ENCODE measurements around the gene SDHAF4. TPM values are rescaled to one million over a fixed set of nuclear protein-coding genes. Genes with fewer than 3 reads are reported as not detected.

The SDHAF4 gene
- total RNA-seq, 4 donors from 2014 or later = 2.0 to 8.6 (median 4.2) TPM

DNA sequence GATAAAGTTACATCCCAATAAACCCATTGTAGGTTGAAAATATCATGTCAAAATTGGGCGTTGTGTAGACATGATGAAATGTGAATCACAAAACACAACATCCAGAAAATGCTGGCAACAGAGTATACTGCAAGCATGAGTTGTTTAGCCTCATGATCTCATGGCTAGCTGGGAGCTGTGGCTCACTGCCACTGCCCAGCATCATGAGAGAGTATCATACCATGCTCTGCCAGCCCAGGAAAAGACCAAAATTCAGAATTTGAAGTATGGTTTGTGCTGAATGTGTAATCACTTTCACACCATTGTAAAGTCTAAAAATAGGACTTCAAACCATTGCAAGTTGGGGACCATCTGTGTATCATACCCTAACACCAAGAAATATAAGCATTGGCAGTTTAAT, 55.7 kb downstream of the SDHAF4 start:
- Histone ChIP-seq H3K4me1 (no peaks in the 10 kb centered on the region), H3K9me3 (no peaks in the 10 kb centered on the region), H3K4me3 (no peak overlapping the region), H3K27ac (no peak overlapping the region), H3K36me3 (no peaks in the 10 kb centered on the region), H3K27me3 (no peaks in the 10 kb centered on the region)
- no peak for TF ChIP-seq POLR2A (IDR thresholded peaks at IDR 0.05)
- TF ChIP-seq CTCF (IDR thresholded peaks at IDR 0.05) = no peak
- DNase-seq = no peak
- intact Hi-C loops (cut with DNase I) = no loop called here
- WGBS, 2 donors = 48 to 54% methylated on average over 1 of the region's 1 CpG

DNA sequence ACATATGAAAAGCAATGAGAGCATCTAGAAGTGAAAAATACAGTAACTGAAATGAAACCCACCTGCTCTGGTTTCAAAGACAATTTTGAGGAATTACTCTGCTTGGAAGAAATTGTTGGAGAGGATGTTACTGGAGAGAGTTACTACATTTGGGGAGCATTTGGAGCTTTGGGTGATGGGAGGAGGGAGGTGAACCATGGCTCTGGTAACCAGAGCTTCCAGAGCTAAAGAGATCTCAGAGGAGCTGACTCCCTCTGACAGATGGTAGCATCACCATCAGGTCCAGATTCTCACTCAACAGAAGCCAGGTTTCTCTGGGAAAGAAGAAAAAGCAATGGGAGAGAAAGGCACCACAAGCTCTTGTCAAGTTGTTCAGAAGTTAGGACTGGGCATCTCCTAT, 58.7 kb downstream of the SDHAF4 start:
- H3K9me3 ChIP-seq = no peaks in the 10 kb centered on the region
- no peak for DNase-seq

GRCh38 chr6:70627500-70628254, 60.9 kb downstream of the SDHAF4 start:
- intact Hi-C loops (cut with DNase I) = no loop called here
- H3K36me3 ChIP-seq = no peaks in the 10 kb centered on the region
- no peaks in the 10 kb centered on the region for H3K4me1 ChIP-seq
- DNase-seq = no peak
- no peaks in the 10 kb centered on the region for H3K9me3 ChIP-seq
- no peaks in the 10 kb centered on the region for H3K27me3 ChIP-seq
- no peak for TF ChIP-seq CTCF (IDR thresholded peaks at IDR 0.05)
- no peak for TF ChIP-seq POLR2A (IDR thresholded peaks at IDR 0.05)
- no peak overlapping the region for H3K4me3 ChIP-seq
- no peak overlapping the region for H3K27ac ChIP-seq
- WGBS, 2 donors = 96% methylated on average over 15 to 18 of the region's 36 CpGs

More for the DNA sequence above, 58.7 kb downstream of the SDHAF4 start:
- H3K27me3 ChIP-seq = no peaks in the 10 kb centered on the region
- no peak overlapping the region for H3K4me3 ChIP-seq
- no peaks in the 10 kb centered on the region for H3K4me1 ChIP-seq
- H3K27ac ChIP-seq = no peak overlapping the region
- no peaks in the 10 kb centered on the region for H3K36me3 ChIP-seq
- no peak for TF ChIP-seq POLR2A (IDR thresholded peaks at IDR 0.05)
- TF ChIP-seq CTCF (IDR thresholded peaks at IDR 0.05) = no peak
- intact Hi-C loops (cut with DNase I) = no loop called here

DNA sequence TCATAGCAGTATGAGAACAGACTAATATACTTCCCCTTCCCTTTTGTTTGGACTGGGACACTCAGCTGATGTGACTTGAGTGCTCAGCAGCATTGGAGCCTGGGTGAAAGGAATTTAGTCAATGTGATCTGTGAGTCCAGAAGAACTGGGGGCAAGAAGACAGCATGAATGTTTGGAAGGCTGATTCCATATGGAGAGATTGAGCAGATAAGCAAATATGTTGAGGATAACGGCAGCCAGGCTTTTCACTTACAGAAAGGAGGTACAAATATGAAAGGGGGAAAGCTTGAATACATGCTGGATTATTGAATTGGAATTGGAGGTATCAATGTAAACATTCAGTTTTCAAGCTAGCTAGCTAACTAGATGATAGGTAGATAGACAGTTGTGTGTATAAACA, 63.2 kb downstream of the SDHAF4 start:
- DNase-seq = no peak
- Histone ChIP-seq H3K4me3 (no peak overlapping the region), H3K27me3 (no peaks in the 10 kb centered on the region), H3K36me3 (no peaks in the 10 kb centered on the region), H3K27ac (no peak overlapping the region), H3K4me1 (no peaks in the 10 kb centered on the region), H3K9me3 (no peaks in the 10 kb centered on the region)
- TF ChIP-seq POLR2A (IDR thresholded peaks at IDR 0.05) = no peak
- TF ChIP-seq CTCF (IDR thresholded peaks at IDR 0.05) = no peak
- 58 to 82% methylated on average over 1 of the region's 1 CpG for WGBS, 2 donors
- intact Hi-C loops (cut with DNase I) = no loop called here

GRCh38 chr6:70633870-70634269, 67.1 kb downstream of the SDHAF4 start:
- 47 to 64% methylated on average over 2 of the region's 2 CpGs for WGBS, 2 donors
- Histone ChIP-seq H3K4me1 (no peaks in the 10 kb centered on the region), H3K36me3 (no peaks in the 10 kb centered on the region), H3K4me3 (no peak overlapping the region), H3K9me3 (no peaks in the 10 kb centered on the region), H3K27ac (no peak overlapping the region), H3K27me3 (no peaks in the 10 kb centered on the region)
- DNase-seq = no peak
- TF ChIP-seq CTCF (IDR thresholded peaks at IDR 0.05) = no peak
- TF ChIP-seq POLR2A (IDR thresholded peaks at IDR 0.05) = no peak
- intact Hi-C loops (cut with DNase I) = no loop called here

All from esophagus squamous epithelium (tissue), 5 donors.